ENCODE data around the gene DHX35. TPM values are rescaled to one million over a fixed set of nuclear protein-coding genes. Genes with fewer than 3 reads are reported as not detected.

The DHX35 gene
- total RNA-seq, 4 donors from 2014 or later: 16.1 to 17.9 (median 16.4) TPM

GRCh38 chr20:38973645-38974044, 11.5 kb downstream of the DHX35 start:
- H3K27ac ChIP-seq: no peak overlapping the region
- no peaks in the 10 kb centered on the region for H3K36me3 ChIP-seq
- H3K27me3 ChIP-seq: no peaks in the 10 kb centered on the region
- WGBS, 2 donors: 63 to 77% methylated on average over 5 of the region's 5 CpGs
- no peaks in the 10 kb centered on the region for H3K4me1 ChIP-seq
- TF ChIP-seq POLR2A (IDR thresholded peaks at IDR 0.05) (no peak), CTCF (IDR thresholded peaks at IDR 0.05) (no peak)
- H3K9me3 ChIP-seq: no peaks in the 10 kb centered on the region
- intact Hi-C loops (cut with DNase I): no loop called here
- peak in 1 of 2 donors; percentile 43 for DNase-seq
- no peak overlapping the region for H3K4me3 ChIP-seq (replicated peaks in 1 of 3)

GRCh38 chr20:38975539-38976120, 13.5 kb downstream of the DHX35 start:
- Histone ChIP-seq H3K27ac (no peak overlapping the region), H3K9me3 (no peaks in the 10 kb centered on the region), H3K4me1 (no peaks in the 10 kb centered on the region), H3K36me3 (no peaks in the 10 kb centered on the region), H3K27me3 (no peaks in the 10 kb centered on the region), H3K4me3 (replicated peaks in 1 of 3) (no peak overlapping the region)
- no peak for TF ChIP-seq POLR2A (IDR thresholded peaks at IDR 0.05)
- TF ChIP-seq CTCF (IDR thresholded peaks at IDR 0.05): no peak
- WGBS, 2 donors: 88 to 94% methylated on average over 2 of the region's 2 CpGs
- no peak for DNase-seq
- intact Hi-C loops (cut with DNase I): no loop called here

- DNase-seq: no peak
- Histone ChIP-seq H3K36me3 (no peaks in the 10 kb centered on the region), H3K4me3 (replicated peaks in 1 of 3) (no peak overlapping the region), H3K27me3 (no peaks in the 10 kb centered on the region), H3K9me3 (no peaks in the 10 kb centered on the region), H3K27ac (no peak overlapping the region), H3K4me1 (no peaks in the 10 kb centered on the region)
- TF ChIP-seq POLR2A (IDR thresholded peaks at IDR 0.05): no peak
- no peak for TF ChIP-seq CTCF (IDR thresholded peaks at IDR 0.05)
- intact Hi-C loops (cut with DNase I): no loop called here
- 95 to 96% methylated on average over 2 of the region's 2 CpGs for WGBS, 2 donors
These were observed 17.3 kb downstream of the DHX35 start for GRCh38 chr20:38979434-38979833.

GRCh38 chr20:38979842-38980241, 17.7 kb downstream of the DHX35 start:
- Histone ChIP-seq H3K27me3 (no peaks in the 10 kb centered on the region), H3K27ac (no peak overlapping the region), H3K4me1 (no peaks in the 10 kb centered on the region), H3K4me3 (replicated peaks in 1 of 3) (no peak overlapping the region), H3K36me3 (no peaks in the 10 kb centered on the region), H3K9me3 (no peaks in the 10 kb centered on the region)
- TF ChIP-seq POLR2A (IDR thresholded peaks at IDR 0.05) (no peak), CTCF (IDR thresholded peaks at IDR 0.05) (no peak)
- 71 to 74% methylated on average over 3 of the region's 3 CpGs for WGBS, 2 donors
- intact Hi-C loops (cut with DNase I): no loop called here
- no peak for DNase-seq

GRCh38 chr20:38982291-38982690, 20.1 kb downstream of the DHX35 start:
- DNase-seq: no peak
- Histone ChIP-seq H3K4me1 (no peaks in the 10 kb centered on the region), H3K9me3 (no peaks in the 10 kb centered on the region), H3K27ac (no peak overlapping the region), H3K4me3 (replicated peaks in 1 of 3) (no peak overlapping the region), H3K36me3 (no peaks in the 10 kb centered on the region), H3K27me3 (no peaks in the 10 kb centered on the region)
- intact Hi-C loops (cut with DNase I): no loop called here
- no peak for TF ChIP-seq CTCF (IDR thresholded peaks at IDR 0.05)
- no peak for TF ChIP-seq POLR2A (IDR thresholded peaks at IDR 0.05)
- WGBS, 2 donors: 98 to 100% methylated on average over 1 of the region's 1 CpG
